Stimulated activated CD8-positive, alpha-beta memory T cell treated with anti-CD3 and anti-CD28 coated beads, Interleukin-2, amount 100 ng/mL, for 1 hour (primary cell): ENCODE results near the gene BTN1A1.
"Not testable (repeated sequence)": the region's sequence is repeated elsewhere in the genome, so short reads cannot be mapped to it uniquely, and the experiment has no call there.

ENCODE experiments used
- DNase-seq, 2 donors: peaks; one replicate each; pipeline ENCODE4 v3.0.0-alpha.2; 2020; ENCODE audit warnings: low read depth in 2 of 2

The BTN1A1 gene, protein sequence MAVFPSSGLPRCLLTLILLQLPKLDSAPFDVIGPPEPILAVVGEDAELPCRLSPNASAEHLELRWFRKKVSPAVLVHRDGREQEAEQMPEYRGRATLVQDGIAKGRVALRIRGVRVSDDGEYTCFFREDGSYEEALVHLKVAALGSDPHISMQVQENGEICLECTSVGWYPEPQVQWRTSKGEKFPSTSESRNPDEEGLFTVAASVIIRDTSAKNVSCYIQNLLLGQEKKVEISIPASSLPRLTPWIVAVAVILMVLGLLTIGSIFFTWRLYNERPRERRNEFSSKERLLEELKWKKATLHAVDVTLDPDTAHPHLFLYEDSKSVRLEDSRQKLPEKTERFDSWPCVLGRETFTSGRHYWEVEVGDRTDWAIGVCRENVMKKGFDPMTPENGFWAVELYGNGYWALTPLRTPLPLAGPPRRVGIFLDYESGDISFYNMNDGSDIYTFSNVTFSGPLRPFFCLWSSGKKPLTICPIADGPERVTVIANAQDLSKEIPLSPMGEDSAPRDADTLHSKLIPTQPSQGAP

GRCh38 chr6:26500102-26500501, at the start of gene BTN1A1:
Gene BTN1A1 (plus strand): TSS chr6:26500303. CDS start chr6:26501287, 984 bp downstream.
- DNase-seq = no peak

- no peak for DNase-seq
Observed at GRCh38 chr6:26452631-26453235, 47.4 kb upstream of the BTN1A1 start.

DNA sequence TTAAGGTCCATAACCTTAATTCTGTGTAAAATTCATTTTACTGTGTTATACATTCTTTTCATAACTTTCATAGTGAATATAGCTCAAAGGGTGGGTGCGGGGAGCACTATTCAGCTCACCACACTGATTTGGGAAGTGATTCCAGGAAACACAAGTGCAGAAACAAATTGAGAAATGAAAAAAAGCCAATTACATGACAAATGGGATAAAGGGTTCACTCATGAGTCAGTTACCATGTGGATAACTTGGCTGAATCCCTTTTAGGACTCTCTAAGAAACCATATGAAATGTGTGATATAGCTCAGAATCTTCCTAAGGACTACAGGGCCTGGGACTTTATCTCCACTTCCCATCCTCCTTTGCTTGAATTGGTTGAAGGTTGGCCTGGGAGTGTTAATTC, 45.5 kb upstream of the BTN1A1 start:
- DNase-seq = no peak

DNA sequence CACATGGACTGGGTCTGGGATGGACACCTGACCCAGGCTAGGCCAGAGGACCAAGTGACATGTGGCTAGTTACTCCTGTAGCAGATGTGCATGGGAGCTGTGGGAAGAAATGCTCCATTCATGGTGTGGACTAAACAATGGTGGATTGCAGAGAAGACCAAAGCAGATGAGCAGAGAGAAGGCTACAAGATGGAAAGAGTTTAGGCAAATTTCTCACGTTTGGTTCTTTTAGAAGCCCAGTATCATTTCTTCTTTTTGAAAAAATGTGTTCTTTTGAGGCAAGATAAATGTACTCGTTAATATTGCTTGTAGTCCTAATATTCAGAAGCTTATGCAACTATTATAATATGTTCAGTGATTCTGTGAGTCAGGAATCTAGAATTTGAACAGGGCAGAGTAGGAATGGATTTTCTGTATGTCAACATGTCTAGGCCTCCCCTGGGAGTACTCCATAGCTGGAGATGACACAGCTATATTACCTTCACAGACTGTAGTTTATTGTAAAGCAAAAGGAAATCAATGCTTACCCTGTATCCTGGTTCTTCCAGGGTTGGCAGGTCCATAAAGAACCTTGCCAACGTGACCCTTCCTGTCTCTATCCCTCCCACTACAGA, 44.6 kb upstream of the BTN1A1 start:
- DNase-seq = no peak

DNA sequence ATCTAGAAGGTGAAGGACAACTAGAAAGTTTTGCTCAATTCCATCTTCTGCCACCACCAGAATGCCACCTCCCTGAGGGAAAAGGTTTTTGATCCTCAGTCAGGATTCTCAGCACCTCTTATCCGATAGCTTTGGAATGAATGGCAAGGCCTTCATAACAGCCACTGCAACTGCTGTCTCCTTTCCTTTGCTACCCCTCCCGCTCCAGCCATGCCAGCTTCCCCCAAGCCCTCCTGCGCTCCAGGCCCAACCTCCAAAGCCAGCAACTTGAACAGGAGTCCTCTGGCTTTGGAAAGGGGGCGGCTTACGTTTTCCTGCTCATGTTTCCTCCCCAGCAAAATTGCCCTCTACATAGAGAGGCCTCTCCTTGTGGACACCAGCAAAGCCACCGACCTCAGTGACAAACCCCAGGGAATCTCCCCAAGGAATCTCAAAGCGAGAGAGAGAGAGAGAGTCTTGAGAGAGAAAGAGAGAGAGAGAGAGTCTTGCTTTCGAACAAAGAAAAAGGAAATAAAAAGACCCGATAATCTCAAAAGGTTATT, 42.8 kb upstream of the BTN1A1 start:
- no peak for DNase-seq

- peak in 1 of 2 donors; percentile 42 for DNase-seq
Observed at GRCh38 chr6:26457806-26458688, 42.1 kb upstream of the BTN1A1 start, which contains the start of gene BTN2A1. Gene BTN2A1 (plus strand): TSS chr6:26457955. CDS start chr6:26458637, 682 bp downstream.

DNA sequence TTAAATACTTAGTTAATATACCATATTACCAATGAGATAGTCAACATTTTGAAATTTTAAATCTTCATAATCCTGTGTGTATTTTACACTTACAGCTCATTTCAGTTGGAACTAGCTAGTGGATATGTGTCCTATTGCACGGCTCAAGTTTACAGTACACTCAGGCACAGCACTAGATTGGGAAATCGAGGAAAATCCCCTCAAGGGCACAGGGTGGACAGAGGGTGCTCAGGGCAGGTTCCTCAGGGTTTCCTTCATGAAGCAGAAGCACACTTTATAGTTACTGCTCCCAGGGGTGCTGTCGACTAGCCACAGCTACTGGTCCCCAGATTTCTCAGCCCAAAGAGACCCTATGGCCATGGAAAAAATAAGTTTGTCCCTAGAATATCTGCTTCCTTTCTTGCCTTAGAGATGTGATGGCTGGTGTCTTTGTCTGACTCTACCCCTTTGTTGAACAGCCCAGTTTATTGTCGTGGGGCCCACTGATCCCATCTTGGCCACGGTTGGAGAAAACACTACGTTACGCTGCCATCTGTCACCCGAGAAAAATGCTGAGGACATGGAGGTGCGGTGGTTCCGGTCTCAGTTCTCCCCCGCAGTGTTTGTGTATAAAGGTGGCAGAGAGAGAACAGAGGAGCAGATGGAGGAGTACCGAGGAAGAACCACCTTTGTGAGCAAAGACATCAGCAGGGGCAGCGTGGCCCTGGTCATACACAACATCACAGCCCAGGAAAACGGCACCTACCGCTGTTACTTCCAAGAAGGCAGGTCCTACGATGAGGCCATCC, 40.9 kb upstream of the BTN1A1 start:
- DNase-seq = no peak

DNA sequence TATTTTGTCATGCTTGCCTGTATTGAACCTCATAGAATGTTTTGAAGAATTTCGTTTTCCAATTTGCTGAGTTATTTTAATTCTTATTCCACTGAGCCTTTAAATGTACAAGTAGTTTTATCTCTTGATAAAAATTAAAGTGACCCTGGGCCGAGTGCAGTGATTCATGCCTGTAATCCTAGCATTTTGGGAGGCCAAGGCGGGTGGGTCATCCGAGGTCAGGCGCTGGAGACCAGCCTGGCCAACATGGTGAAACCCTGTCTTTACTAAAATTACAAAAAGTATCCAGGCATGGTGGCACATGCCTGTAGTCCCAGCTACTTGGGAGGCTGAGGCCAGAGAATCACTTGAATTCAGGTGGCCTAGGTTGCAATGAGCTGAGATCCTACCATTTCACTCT, 38.8 kb upstream of the BTN1A1 start:
- DNase-seq = not testable (repeated sequence)

GRCh38 chr6:26464014-26464413, 36.1 kb upstream of the BTN1A1 start:
- no peak for DNase-seq

DNA sequence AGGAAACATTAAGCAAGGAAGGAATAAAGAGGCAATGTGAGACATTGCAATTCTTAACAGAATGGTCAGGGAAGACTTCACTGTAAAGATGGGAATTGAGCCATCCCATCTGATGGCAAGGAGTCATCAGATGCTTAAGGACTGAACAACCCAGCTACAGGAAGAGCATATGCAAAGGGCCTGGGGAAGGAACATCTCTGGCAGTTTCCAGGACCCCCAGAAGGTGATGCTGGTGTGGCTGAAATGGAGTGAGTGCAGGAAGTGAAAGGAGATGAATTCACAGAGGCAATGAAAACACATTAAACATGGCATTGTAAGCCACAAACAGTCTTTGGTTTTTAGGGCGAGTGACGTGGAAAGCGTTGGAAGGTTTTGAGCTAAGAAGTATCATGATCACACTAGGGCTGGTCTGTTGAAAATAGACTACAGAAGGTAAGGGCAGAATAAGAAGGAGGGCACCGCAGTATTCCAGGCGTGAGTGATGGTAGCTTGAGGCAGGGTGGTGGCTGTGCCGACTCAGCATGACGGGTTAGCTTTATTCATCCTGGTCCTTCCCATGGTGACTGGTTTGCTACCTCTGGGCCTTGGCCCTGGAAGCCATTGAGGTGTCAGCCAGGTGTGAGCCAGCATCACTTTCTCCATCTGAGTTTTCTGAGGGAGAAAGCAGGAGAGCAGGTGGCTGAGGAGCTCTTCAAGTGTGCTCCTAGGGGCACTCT, 35.5 kb upstream of the BTN1A1 start:
- no peak for DNase-seq

DNA sequence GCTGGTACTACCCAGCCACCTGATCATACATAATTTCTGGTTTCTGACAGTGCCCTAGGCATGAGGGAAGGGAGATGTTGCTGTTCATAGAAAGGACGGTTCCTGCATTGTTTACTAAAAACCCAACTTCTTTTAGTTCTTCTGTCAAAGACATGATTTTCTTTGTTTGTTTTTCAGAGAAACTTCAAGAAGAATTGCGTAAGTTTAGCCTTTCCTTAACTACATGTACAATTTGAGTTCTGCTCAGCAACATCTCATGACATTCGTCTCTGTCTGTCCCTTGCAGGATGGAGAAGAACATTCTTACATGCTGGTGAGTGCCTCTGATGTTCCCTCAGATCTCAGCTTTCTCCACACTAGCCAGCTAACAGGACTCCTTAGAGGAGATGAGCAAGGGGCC, 34.3 kb upstream of the BTN1A1 start:
- DNase-seq = no peak

- DNase-seq = no peak
Observed at GRCh38 chr6:26468829-26469228, 31.3 kb upstream of the BTN1A1 start.

DNA sequence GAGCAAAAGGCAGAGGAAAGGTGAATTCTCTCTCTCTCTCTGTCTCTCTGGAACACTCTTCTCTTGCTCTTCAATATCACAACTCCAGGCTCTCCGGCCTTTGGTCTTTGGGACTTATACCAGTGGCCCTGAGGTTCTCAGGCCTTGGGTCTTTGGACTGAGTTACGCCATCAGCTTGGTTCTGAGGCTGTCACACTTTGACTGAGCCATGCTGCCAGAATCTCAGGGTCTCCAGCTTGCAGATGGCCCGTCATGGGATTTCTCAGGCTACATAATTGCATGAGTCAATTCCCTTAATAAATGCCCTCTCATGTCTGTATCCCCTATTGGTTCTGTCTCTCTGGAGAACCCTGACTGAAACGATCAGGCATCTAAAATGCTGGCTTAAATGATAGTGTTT, 29.5 kb upstream of the BTN1A1 start:
- DNase-seq = no peak

- DNase-seq = no peak
Observed at GRCh38 chr6:26471970-26472369, 28.1 kb upstream of the BTN1A1 start.

DNA sequence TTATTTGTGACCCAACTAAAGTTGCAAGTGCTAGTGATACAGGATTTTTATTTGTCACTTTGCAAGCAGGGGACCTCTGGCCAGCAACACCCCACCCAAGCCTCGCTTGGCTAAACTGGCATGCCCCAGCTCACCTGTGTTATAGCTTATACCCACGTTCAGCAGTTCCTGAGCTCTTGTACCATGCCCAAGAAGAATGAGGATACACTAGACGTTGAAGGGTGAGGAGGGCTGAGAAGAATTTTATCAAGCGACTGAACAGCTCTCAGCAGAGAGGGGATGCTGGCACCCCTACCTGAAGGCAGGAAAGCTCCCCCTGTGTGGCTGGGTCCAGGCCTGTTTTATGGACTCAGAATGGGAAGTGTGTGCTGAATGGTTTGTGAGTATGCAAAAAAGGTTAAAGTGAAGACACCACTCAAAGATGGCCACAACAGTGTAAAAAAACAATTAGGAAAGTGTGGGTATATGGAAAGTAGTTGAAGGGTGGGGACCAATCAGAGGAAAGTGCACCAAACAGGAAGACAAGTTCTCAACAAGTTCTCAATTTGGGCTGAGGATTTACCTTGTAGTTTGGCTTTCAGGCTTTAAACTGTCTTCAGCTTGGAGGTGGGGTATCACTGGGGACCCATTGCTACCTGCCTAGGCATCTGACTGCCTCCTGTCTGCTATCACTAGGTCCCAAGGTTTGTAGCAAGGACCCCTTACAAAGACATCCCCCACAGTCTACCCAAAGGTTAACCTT, 27.4 kb upstream of the BTN1A1 start:
- DNase-seq = no peak

GRCh38 chr6:26473429-26473757, 26.7 kb upstream of the BTN1A1 start:
- DNase-seq = no peak

GRCh38 chr6:26473758-26474438, 26.2 kb upstream of the BTN1A1 start:
- DNase-seq = peak; percentile 58 to 61

GRCh38 chr6:26474439-26474881, 25.6 kb upstream of the BTN1A1 start:
- DNase-seq = no peak
